Liver (tissue), 9 donors: ENCODE measurements around the gene FAM47C. TPM values are rescaled to one million over a fixed set of nuclear protein-coding genes. Genes with fewer than 3 reads are reported as not detected.

ENCODE experiments used
- DNase-seq: peaks from one replicate; pipeline ENCODE4 v3.0.0-alpha.2; 2017; ENCODE audit warnings: low spot score
- H3K27ac ChIP-seq, 2 donors: one replicate each; pipeline ENCODE4 v1.7.0; 2013; ENCODE audit warnings: inconsistent platforms in 2 of 2, low read length in 2 of 2, control low read depth in 1 of 2, low read depth in 1 of 2, mild to moderate bottlenecking in 1 of 2
- H3K27me3 ChIP-seq, 4 donors: one replicate each; pipeline versions ENCODE4 v1.6.1 to v1.7.0; 2013; ENCODE audit warnings: low read length in 3 of 4, inconsistent platforms in 1 of 4, mild to moderate bottlenecking in 1 of 4, moderate library complexity in 1 of 4; ENCODE audit not compliant: control insufficient read depth in 4 of 4, insufficient read depth in 4 of 4
- H3K36me3 ChIP-seq, 4 donors: one replicate each; pipeline versions ENCODE4 v1.6.1 to v1.7.0; 2013; ENCODE audit warnings: low read length in 3 of 4, mild to moderate bottlenecking in 3 of 4, low read depth in 1 of 4, moderate library complexity in 1 of 4; ENCODE audit not compliant: control insufficient read depth in 4 of 4, insufficient read depth in 3 of 4
- H3K4me1 ChIP-seq, 4 donors: one replicate each; pipeline versions ENCODE4 v1.6.1 to v1.7.0; 2013; ENCODE audit warnings: low read length in 3 of 4, mild to moderate bottlenecking in 3 of 4, moderate library complexity in 1 of 4; ENCODE audit not compliant: control insufficient read depth in 4 of 4, insufficient read depth in 4 of 4
- H3K4me3 ChIP-seq, 3 donors: one replicate each; pipeline versions ENCODE4 v1.6.1 to v1.7.0; 2013; ENCODE audit warnings: low read length in 3 of 3, control low read depth in 1 of 3, low read depth in 1 of 3, mild to moderate bottlenecking in 1 of 3
- H3K9ac ChIP-seq, 2 donors: one replicate each; pipeline ENCODE4 v1.7.0; 2013; ENCODE audit warnings: low read length in 2 of 2, mild to moderate bottlenecking in 2 of 2, moderate library complexity in 2 of 2, control low read depth in 1 of 2, low read depth in 1 of 2
- H3K9me3 ChIP-seq, 4 donors: one replicate each; pipeline versions ENCODE4 v1.6.1 to v1.7.0; 2013; ENCODE audit warnings: low read length in 3 of 4; ENCODE audit not compliant: control insufficient read depth in 4 of 4
- ATF3 ChIP-seq: IDR thresholded peaks from 2 replicates; pipeline ENCODE4 v1.6.1; 2016; ENCODE audit warnings: antibody characterized with exemption
- EGR1 ChIP-seq, 2 donors: IDR thresholded peaks; 2 replicates each; pipeline ENCODE4 v1.6.1; 2016 to 2018; ENCODE audit warnings: antibody characterized with exemption in 2 of 2, low read depth in 2 of 2
- FOXA1 ChIP-seq: IDR thresholded peaks from 2 replicates; pipeline ENCODE4 v1.6.1; 2016; ENCODE audit warnings: antibody characterized with exemption
- FOXA2 ChIP-seq: IDR thresholded peaks from 2 replicates; pipeline ENCODE4 v1.6.1; 2016; ENCODE audit warnings: antibody characterized with exemption
- GABPA ChIP-seq, 2 donors: IDR thresholded peaks in 1 of 2; conservative IDR thresholded peaks in 1 of 2; 2 replicates each; pipeline ENCODE4 v1.6.1; 2016; ENCODE audit warnings: antibody characterized with exemption in 2 of 2, mild to moderate bottlenecking in 1 of 2, moderate library complexity in 1 of 2
- HNF4A ChIP-seq, 2 donors: conservative IDR thresholded peaks; 2 replicates each; pipeline ENCODE4 v1.6.1; 2016; ENCODE audit warnings: antibody characterized with exemption in 2 of 2, mild to moderate bottlenecking in 2 of 2
- JUND ChIP-seq, 2 donors: IDR thresholded peaks; 2 replicates each; pipeline ENCODE4 v1.6.1; 2016; ENCODE audit warnings: antibody characterized with exemption in 2 of 2
- NR2F2 ChIP-seq: IDR thresholded peaks from 2 replicates; pipeline ENCODE4 v1.6.1; 2016; ENCODE audit warnings: antibody characterized with exemption
- RAD21 ChIP-seq, 2 donors: IDR thresholded peaks; 2 replicates each; pipeline ENCODE4 v1.6.1; 2016; ENCODE audit warnings: antibody characterized with exemption in 2 of 2, mild to moderate bottlenecking in 2 of 2
- RXRA ChIP-seq, 2 donors: IDR thresholded peaks; 2 replicates each; pipeline ENCODE4 v1.6.1; 2017 to 2018; ENCODE audit warnings: antibody characterized with exemption in 2 of 2, mild to moderate bottlenecking in 1 of 2
- SP1 ChIP-seq: IDR thresholded peaks from 2 replicates; pipeline ENCODE4 v1.6.1; 2018; ENCODE audit warnings: antibody characterized with exemption, mild to moderate bottlenecking
- TAF1 ChIP-seq: conservative IDR thresholded peaks from 2 replicates; pipeline ENCODE4 v1.6.1; 2016; ENCODE audit warnings: antibody characterized with exemption, mild to moderate bottlenecking
- YY1 ChIP-seq: IDR thresholded peaks from 2 replicates; pipeline ENCODE4 v1.6.1; 2016; ENCODE audit warnings: antibody characterized with exemption, mild to moderate bottlenecking
- ZBTB33 ChIP-seq: IDR thresholded peaks from 2 replicates; pipeline ENCODE4 v1.6.1; 2016; ENCODE audit warnings: antibody characterized with exemption
- WGBS: extraction: QIAGEN DNeasy Blood & Tissue Kit; methylation state at CpG from one replicate; pipeline ENCODE4 v1.1.7; 2013; 5-methylcytosine and 5-hydroxymethylcytosine counted together
- polyA plus RNA-seq, 2 donors: library from polyadenylated mRNA; stranded (reverse) in 1 of 2; unstranded in 1 of 2; fragments of 200-250 nt in 1 of 2; fragments of >200 nt in 1 of 2; fragmentation: Nextera tagmentation in 1 of 2; extraction: Ambion mirVana in 1 of 2; gene quantifications; one replicate each; pipeline versions ENCODE4 v1.2.1 to v1.2.3, GENCODE V29; 2013 to 2015
- total RNA-seq, 2 donors: library from RNA; depleted of rRNA; stranded (reverse); fragments of >200 nt; gene quantifications; one replicate each; pipeline ENCODE4 v1.2.3, GENCODE V29; 2014
- TF ChIP-seq, protein P1 (sequence below): IDR thresholded peaks from 2 replicates; pipeline ENCODE4 v1.6.1; 2016; ENCODE audit warnings: antibody characterized with exemption
- TF ChIP-seq, protein P2 (sequence below): fragments of 150-350 bp; IDR thresholded peaks from 2 replicates; pipeline ENCODE4 v1.5.1; 2017; ENCODE audit warnings: improper control_type of control experiment, low read depth, low read length; ENCODE audit not compliant: missing input control
- donor health status: healthy.
- donor health status: healthy.
- donor health status: healthy.
- donor health status: healthy.
- donor health status: healthy.

FAM47C gene
- total and polyA plus RNA-seq, 4 donors = not detected

GRCh38 chrX:36974911-36975310, 33.3 kb upstream of the FAM47C start:
- 80% methylated on average over 6 of the region's 6 CpGs for WGBS
- DNase-seq = no peak
- Histone ChIP-seq H3K27ac (no peak overlapping the region), H3K9me3 (no peaks in the 10 kb centered on the region), H3K27me3 (no peaks in the 10 kb centered on the region), H3K9ac (no peak overlapping the region), H3K36me3 (no peaks in the 10 kb centered on the region), H3K4me1 (no peaks in the 10 kb centered on the region), H3K4me3 (no peak overlapping the region)
- no peak for TF ChIP-seq TAF1
- no peak for TF ChIP-seq RAD21 (IDR thresholded peaks at IDR 0.05)
- no peak for TF ChIP-seq FOXA1
- no peak for TF ChIP-seq NR2F2
- no peak for TF ChIP-seq FOXA2
- no peak for TF ChIP-seq GABPA (IDR thresholded peaks at IDR 0.05 in 1 of 2, conservative IDR thresholded peaks at IDR 0.05 in 1 of 2)
- TF ChIP-seq, protein P1, sequence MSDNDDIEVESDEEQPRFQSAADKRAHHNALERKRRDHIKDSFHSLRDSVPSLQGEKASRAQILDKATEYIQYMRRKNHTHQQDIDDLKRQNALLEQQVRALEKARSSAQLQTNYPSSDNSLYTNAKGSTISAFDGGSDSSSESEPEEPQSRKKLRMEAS = no peak
- TF ChIP-seq, protein P2, sequence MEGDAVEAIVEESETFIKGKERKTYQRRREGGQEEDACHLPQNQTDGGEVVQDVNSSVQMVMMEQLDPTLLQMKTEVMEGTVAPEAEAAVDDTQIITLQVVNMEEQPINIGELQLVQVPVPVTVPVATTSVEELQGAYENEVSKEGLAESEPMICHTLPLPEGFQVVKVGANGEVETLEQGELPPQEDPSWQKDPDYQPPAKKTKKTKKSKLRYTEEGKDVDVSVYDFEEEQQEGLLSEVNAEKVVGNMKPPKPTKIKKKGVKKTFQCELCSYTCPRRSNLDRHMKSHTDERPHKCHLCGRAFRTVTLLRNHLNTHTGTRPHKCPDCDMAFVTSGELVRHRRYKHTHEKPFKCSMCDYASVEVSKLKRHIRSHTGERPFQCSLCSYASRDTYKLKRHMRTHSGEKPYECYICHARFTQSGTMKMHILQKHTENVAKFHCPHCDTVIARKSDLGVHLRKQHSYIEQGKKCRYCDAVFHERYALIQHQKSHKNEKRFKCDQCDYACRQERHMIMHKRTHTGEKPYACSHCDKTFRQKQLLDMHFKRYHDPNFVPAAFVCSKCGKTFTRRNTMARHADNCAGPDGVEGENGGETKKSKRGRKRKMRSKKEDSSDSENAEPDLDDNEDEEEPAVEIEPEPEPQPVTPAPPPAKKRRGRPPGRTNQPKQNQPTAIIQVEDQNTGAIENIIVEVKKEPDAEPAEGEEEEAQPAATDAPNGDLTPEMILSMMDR = no peak
- TF ChIP-seq EGR1 (IDR thresholded peaks at IDR 0.05; ENCODE audit: low read depth in 2 of 2) = no peak
- no peak for TF ChIP-seq YY1
- TF ChIP-seq JUND (IDR thresholded peaks at IDR 0.05) = no peak
- TF ChIP-seq RXRA (IDR thresholded peaks at IDR 0.05) = no peak
- TF ChIP-seq HNF4A (conservative IDR thresholded peaks at IDR 0.05) = no peak
- no peak for TF ChIP-seq ZBTB33
- no peak for TF ChIP-seq ATF3
- no peak for TF ChIP-seq SP1

GRCh38 chrX:36978886-36979285, 29.3 kb upstream of the FAM47C start:
- Histone ChIP-seq H3K9ac (no peak overlapping the region), H3K9me3 (no peaks in the 10 kb centered on the region), H3K36me3 (no peaks in the 10 kb centered on the region), H3K4me3 (no peak overlapping the region), H3K4me1 (no peaks in the 10 kb centered on the region), H3K27ac (no peak overlapping the region), H3K27me3 (no peaks in the 10 kb centered on the region)
- DNase-seq = no peak
- no peak for TF ChIP-seq EGR1 (IDR thresholded peaks at IDR 0.05; ENCODE audit: low read depth in 2 of 2)
- TF ChIP-seq, protein P1 = no peak
- TF ChIP-seq NR2F2 = no peak
- 81% methylated on average over 2 of the region's 2 CpGs for WGBS
